HepG2 (cell line): ENCODE measurements around the gene SNRPD2. TPM values are rescaled to one million over a fixed set of nuclear protein-coding genes. Genes with fewer than 3 reads are reported as not detected.

ENCODE experiments used
- BRD4 ChIP-seq: sonication (generic); formaldehyde crosslinking; IDR thresholded peaks from 2 replicates; pipeline ENCODE4 v1.4.0; 2020; ENCODE audit warnings: missing genetic modification reagents
- CCDC6 ChIP-seq: sonication (generic); formaldehyde crosslinking; IDR thresholded peaks from 2 replicates; pipeline ENCODE4 v1.8.1; 2022; ENCODE audit warnings: mild to moderate bottlenecking, missing genetic modification reagents, moderate library complexity
- FOXJ3 ChIP-seq: sonication (generic); formaldehyde crosslinking; IDR thresholded peaks from 2 replicates; pipeline ENCODE4 v1.4.0; 2020; ENCODE audit warnings: missing genetic modification reagents, mild to moderate bottlenecking, borderline replicate concordance
- FOXK2 ChIP-seq: fragments of 450-650 bp; IDR thresholded peaks from 2 replicates; pipeline ENCODE4 v1.6.1; 2016
- FOXM1 ChIP-seq: sonication (generic); formaldehyde crosslinking; IDR thresholded peaks from 2 replicates; pipeline ENCODE4 v1.5.0; 2020; ENCODE audit warnings: missing genetic modification reagents
- IRX3 ChIP-seq: sonication (generic); formaldehyde crosslinking; IDR thresholded peaks from 2 replicates; pipeline ENCODE4 v1.8.1; 2023; ENCODE audit warnings: mild to moderate bottlenecking, low read depth, missing genetic modification reagents, borderline replicate concordance
- KMT2B ChIP-seq: IDR thresholded peaks from 2 replicates; pipeline ENCODE4 v1.6.1; 2016; ENCODE audit warnings: missing genetic modification reagents, missing compliant biosample characterization
- MAZ ChIP-seq, 2 experiments: sonication (generic) in 1 of 2; formaldehyde crosslinking in 1 of 2; IDR thresholded peaks; 2 replicates each; pipeline versions ENCODE4 v1.5.0 to v1.6.1; 2012 to 2020; ENCODE audit warnings: low read depth in 2 of 2, mild to moderate bottlenecking in 2 of 2, borderline replicate concordance in 1 of 2, improper control_type of control experiment in 1 of 2, low read length in 1 of 2, missing genetic modification reagents in 1 of 2, moderate library complexity in 1 of 2
- MED1 ChIP-seq: sonication (generic); formaldehyde crosslinking; IDR thresholded peaks from 2 replicates; pipeline ENCODE4 v1.4.0; 2020; ENCODE audit warnings: missing genetic modification reagents
- MTF1 ChIP-seq: sonication (generic); formaldehyde crosslinking; IDR thresholded peaks from 2 replicates; pipeline ENCODE4 v1.5.0; 2020; ENCODE audit warnings: missing genetic modification reagents
- SIX1 ChIP-seq: sonication (generic); formaldehyde crosslinking; IDR thresholded peaks from 2 replicates; pipeline ENCODE4 v1.4.0; 2020; ENCODE audit warnings: missing genetic modification reagents, borderline replicate concordance
- SRY ChIP-seq: sonication (generic); formaldehyde crosslinking; IDR thresholded peaks from 2 replicates; pipeline ENCODE4 v1.8.0; 2022; ENCODE audit warnings: mild to moderate bottlenecking, missing genetic modification reagents
- TAF15 ChIP-seq: fragments of 200-400 bp; formaldehyde crosslinking; IDR thresholded peaks from one replicate; pipeline ENCODE4 v1.6.1; 2018; ENCODE audit warnings: mild to moderate bottlenecking, low read depth, low read length; ENCODE audit not compliant: poor library complexity, severe bottlenecking
- THAP11 ChIP-seq: IDR thresholded peaks from 2 replicates; pipeline ENCODE4 v1.6.1; 2016; ENCODE audit warnings: missing biosample characterization, missing genetic modification reagents
- ZBTB7B ChIP-seq: sonication (generic); formaldehyde crosslinking; IDR thresholded peaks from 2 replicates; pipeline ENCODE4 v1.4.0; 2020; ENCODE audit warnings: missing genetic modification reagents
- ZNF407 ChIP-seq: sonication (generic); formaldehyde crosslinking; IDR thresholded peaks from one replicate; pipeline ENCODE4 v1.5.1; 2020; ENCODE audit warnings: mild to moderate bottlenecking, missing genetic modification reagents; ENCODE audit errors: not compliant biosample characterization
- ZNF432 ChIP-seq: sonication (generic); formaldehyde crosslinking; IDR thresholded peaks from 2 replicates; pipeline ENCODE4 v1.5.0; 2020; ENCODE audit warnings: missing genetic modification reagents, mild to moderate bottlenecking, borderline replicate concordance
- ZNF567 ChIP-seq: sonication (generic); formaldehyde crosslinking; IDR thresholded peaks from 2 replicates; pipeline ENCODE4 v1.8.1; 2023; ENCODE audit warnings: mild to moderate bottlenecking, missing genetic modification reagents, borderline replicate concordance
- ZNF670 ChIP-seq: sonication (generic); formaldehyde crosslinking; IDR thresholded peaks from 2 replicates; pipeline ENCODE4 v1.8.0; 2022; ENCODE audit warnings: mild to moderate bottlenecking, missing genetic modification reagents, borderline replicate concordance
- ZNF737 ChIP-seq: sonication (generic); formaldehyde crosslinking; IDR thresholded peaks from 2 replicates; pipeline ENCODE4 v1.5.0; 2020; ENCODE audit warnings: missing genetic modification reagents, mild to moderate bottlenecking, borderline replicate concordance
- ZNF790 ChIP-seq: sonication (generic); formaldehyde crosslinking; IDR thresholded peaks from 2 replicates; pipeline ENCODE4 v1.8.0; 2022; ENCODE audit warnings: missing genetic modification reagents, mild to moderate bottlenecking, borderline replicate concordance
- polyA plus RNA-seq, 8 experiments: library from polyadenylated mRNA; depleted of rRNA in 3 of 8; stranded (reverse) in 7 of 8; unstranded in 1 of 8; fragments of >200 nt; fragmentation: Illumina TruSeq in 4 of 8; extraction: Trizol in 4 of 8; gene quantifications; 2 replicates each; pipeline versions ENCODE4 v1.2.1 to v1.2.3, GENCODE V29; 2011 to 2016; ENCODE audit warnings: low read depth in 4 of 8, missing spikeins in 1 of 8, mixed read lengths in 1 of 8; ENCODE audit not compliant: insufficient read depth in 1 of 8
- total RNA-seq, 5 experiments: library from RNA; depleted of rRNA; stranded (reverse); fragments of >200 nt; fragmentation: Illumina TruSeq; extraction: Trizol; gene quantifications; 2 replicates each; pipeline ENCODE4 v1.2.3, GENCODE V29; 2016; ENCODE audit warnings: low read depth in 1 of 5
- TF ChIP-seq, protein P1 (sequence below): IDR thresholded peaks from 2 replicates; pipeline ENCODE4 v1.6.1; 2016

Gene SNRPD2
- total and polyA plus RNA-seq, 2 of the 13 experiments (the other 11 are each of a cell fraction or from before 2014, with no cell fraction given), result 299 to 485 TPM

- TF ChIP-seq, protein P1, sequence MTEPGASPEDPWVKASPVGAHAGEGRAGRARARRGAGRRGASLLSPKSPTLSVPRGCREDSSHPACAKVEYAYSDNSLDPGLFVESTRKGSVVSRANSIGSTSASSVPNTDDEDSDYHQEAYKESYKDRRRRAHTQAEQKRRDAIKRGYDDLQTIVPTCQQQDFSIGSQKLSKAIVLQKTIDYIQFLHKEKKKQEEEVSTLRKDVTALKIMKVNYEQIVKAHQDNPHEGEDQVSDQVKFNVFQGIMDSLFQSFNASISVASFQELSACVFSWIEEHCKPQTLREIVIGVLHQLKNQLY, result no peak
- TF ChIP-seq ZNF407 (CRISPR knock-in tag) (no peak), ZNF790 (CRISPR knock-in tag) (no peak), SIX1 (CRISPR knock-in tag) (no peak), IRX3 (CRISPR knock-in tag) (no peak), THAP11 (CRISPR knock-in tag) (peak; percentile 74), ZNF737 (CRISPR knock-in tag) (no peak), FOXM1 (no peak), MAZ (IDR thresholded peaks at IDR 0.05; ENCODE audit: borderline replicate concordance, low read depth, low read length) (peak; percentile 39; the same call in 1 of the 2 replicates), MAZ (CRISPR knock-in tag; IDR thresholded peaks at IDR 0.05; ENCODE audit: low read depth) (peak; percentile 62; the same call in 1 of the 2 replicates), ZNF670 (CRISPR knock-in tag) (no peak), ZNF567 (CRISPR knock-in tag) (no peak), BRD4 (CRISPR knock-in tag) (no peak), FOXK2 (no peak), KMT2B (no peak), MTF1 (no peak), MED1 (CRISPR knock-in tag) (peak; percentile 32), TAF15 (no peak), CCDC6 (CRISPR knock-in tag) (peak; percentile 29; the same call in 1 of the 2 replicates), ZNF432 (CRISPR knock-in tag) (no peak), FOXJ3 (CRISPR knock-in tag) (no peak), ZBTB7B (CRISPR knock-in tag) (no peak), SRY (CRISPR knock-in tag) (no peak)
Observed at GRCh38 chr19:45643024-45643926, 48.5 kb downstream of the SNRPD2 start (continued).
